ENCODE results near the gene CD70.

Gene CD70

DNA sequence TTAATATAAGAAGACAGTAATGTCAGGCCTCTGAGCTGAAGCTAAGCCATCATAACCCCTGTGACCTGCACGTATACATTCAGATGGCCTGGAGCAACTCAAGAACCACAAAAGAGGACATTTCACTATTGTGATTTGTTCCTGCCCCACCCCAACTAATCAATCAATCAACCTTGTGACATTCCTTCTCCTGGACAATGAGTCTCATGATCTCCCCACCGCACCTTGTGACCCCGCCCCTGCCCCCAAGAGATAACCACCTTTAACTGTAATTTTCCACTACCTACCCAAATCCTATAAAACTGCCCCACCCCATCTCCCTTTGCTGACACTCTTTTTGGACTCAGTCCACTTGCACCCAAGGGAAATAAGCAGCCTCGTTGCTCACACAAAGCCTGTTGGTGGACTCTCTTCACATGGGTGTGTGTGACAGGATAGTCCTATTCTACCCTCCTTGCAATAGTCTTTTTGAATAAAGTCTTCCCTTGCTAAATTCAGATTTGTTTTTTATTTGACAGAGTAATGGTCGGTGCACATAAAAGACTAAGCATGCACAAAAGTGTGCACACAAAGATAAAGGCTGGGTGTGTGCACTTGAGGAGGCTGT is 14.0 kb downstream of the CD70 start:
- no peak overlapping the region for H3K4me3 ChIP-seq (ENCODE audit: control insufficient read depth, low read depth, low read length)
- TF ChIP-seq, protein P1, sequence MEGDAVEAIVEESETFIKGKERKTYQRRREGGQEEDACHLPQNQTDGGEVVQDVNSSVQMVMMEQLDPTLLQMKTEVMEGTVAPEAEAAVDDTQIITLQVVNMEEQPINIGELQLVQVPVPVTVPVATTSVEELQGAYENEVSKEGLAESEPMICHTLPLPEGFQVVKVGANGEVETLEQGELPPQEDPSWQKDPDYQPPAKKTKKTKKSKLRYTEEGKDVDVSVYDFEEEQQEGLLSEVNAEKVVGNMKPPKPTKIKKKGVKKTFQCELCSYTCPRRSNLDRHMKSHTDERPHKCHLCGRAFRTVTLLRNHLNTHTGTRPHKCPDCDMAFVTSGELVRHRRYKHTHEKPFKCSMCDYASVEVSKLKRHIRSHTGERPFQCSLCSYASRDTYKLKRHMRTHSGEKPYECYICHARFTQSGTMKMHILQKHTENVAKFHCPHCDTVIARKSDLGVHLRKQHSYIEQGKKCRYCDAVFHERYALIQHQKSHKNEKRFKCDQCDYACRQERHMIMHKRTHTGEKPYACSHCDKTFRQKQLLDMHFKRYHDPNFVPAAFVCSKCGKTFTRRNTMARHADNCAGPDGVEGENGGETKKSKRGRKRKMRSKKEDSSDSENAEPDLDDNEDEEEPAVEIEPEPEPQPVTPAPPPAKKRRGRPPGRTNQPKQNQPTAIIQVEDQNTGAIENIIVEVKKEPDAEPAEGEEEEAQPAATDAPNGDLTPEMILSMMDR (conservative IDR thresholded peaks at IDR 0.05; ENCODE audit: control insufficient read depth, insufficient read depth, low read depth, low read length): no peak
- no peak for DNase-seq (ENCODE audit: low read depth)

DNA sequence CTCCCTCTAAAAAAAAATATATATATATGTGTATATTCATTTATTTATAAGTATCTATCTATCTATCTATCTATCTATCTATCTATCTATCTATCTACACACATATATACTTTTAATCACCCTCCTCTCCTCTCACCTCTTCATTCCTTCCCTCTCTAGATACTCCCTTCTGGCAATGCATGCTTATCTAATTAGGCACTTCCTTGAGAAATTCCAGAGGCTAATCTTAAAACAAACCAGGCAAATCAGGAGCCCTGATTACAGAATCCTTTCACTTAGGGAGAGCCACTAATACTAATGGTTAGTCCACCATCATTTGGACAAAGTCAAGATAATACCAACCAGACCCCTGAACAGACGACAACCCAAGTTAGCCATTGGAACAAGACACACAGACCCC is 17.6 kb downstream of the CD70 start:
- TF ChIP-seq, protein P1 (conservative IDR thresholded peaks at IDR 0.05; ENCODE audit: control insufficient read depth, insufficient read depth, low read depth, low read length): no peak
- no peak overlapping the region for H3K4me3 ChIP-seq (ENCODE audit: control insufficient read depth, low read depth, low read length)
- DNase-seq (ENCODE audit: low read depth): no peak

DNA sequence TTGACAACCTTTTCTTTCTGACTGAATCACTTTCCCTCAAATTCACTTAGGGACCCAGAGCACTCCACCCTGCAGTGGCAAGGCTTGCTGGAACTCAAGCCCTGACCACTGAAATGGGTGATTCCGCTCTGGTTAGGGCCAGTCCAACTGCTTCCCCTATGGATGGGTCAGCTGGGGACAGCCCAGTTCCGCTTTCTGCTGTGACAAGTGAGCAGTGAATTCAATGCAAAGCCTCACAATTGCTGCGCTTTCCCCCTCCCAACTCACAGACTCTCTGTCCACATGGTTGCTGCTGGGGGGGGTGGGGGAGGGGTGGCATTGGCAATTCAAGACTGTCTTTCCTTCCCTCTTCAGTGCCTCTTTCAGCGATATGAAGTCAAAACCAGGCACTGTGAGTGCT is 18.7 kb downstream of the CD70 start:
- TF ChIP-seq, protein P1 (conservative IDR thresholded peaks at IDR 0.05; ENCODE audit: control insufficient read depth, insufficient read depth, low read depth, low read length): no peak
- no peak overlapping the region for H3K4me3 ChIP-seq (ENCODE audit: control insufficient read depth, low read depth, low read length)
- DNase-seq (ENCODE audit: low read depth): no peak

DNA sequence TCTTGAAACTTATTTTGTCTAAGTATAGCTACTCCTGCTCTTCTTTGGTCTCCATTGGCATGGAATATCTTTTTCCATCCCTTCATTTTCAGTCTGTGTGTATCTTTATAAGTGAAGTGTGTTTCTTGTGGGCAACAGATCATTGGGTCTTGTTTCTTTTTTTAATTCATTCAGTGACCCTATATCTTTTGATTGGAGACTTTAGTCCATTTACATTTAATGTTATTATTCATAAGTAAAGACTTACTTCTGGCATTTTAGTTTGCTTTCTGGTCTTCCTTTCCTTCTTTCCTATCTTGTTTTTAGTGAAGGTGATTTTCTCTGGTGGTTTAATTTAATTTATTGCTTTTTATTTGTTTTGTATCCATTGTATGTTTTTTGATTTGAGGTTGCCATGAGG is 19.8 kb downstream of the CD70 start:
- no peak overlapping the region for H3K4me3 ChIP-seq (ENCODE audit: control insufficient read depth, low read depth, low read length)
- TF ChIP-seq, protein P1 (conservative IDR thresholded peaks at IDR 0.05; ENCODE audit: control insufficient read depth, insufficient read depth, low read depth, low read length): no peak
- no peak for DNase-seq (ENCODE audit: low read depth)

DNA sequence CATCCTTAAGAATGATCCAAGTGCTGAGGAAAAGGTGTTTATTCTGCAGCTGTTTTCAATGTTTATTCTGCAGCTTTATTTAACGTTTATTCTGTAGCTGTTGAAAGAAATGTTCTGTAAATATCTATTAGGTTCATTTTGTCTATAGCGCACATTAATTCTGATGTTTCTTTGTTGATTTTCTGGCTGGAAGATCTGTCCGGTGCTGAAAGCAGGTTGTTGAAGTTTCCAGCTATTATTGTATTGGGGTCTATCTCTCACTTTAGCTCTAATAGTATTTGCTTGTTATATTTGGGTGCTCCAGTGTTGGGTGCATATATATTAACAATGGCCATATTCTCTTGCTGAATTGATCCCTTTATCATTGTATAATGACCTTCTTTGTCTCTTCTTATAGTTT is 20.2 kb downstream of the CD70 start:
- TF ChIP-seq, protein P1 (conservative IDR thresholded peaks at IDR 0.05; ENCODE audit: control insufficient read depth, insufficient read depth, low read depth, low read length): no peak
- no peak overlapping the region for H3K4me3 ChIP-seq (ENCODE audit: control insufficient read depth, low read depth, low read length)
- DNase-seq (ENCODE audit: low read depth): no peak

DNA sequence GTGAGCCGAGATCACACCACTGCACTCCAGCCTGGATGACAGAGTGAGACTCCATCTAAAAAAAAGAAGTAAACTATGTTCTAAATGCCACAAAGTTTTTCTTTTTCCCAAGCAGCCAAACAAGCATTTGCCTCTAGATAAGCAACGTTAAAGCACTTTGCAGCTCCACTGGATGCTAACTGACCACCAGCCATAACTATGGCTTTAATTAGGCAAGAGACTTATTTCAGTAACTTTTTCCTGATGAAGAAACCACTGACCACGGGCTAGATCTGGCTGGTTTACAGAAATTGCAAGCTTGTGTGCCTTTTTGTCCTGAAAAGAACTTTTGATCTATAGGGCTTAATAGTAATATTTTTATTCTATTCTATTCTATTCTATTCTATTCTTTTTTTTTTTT is 22.1 kb downstream of the CD70 start:
- TF ChIP-seq, protein P1 (conservative IDR thresholded peaks at IDR 0.05; ENCODE audit: control insufficient read depth, insufficient read depth, low read depth, low read length): no peak
- DNase-seq (ENCODE audit: low read depth): no peak
- no peak overlapping the region for H3K4me3 ChIP-seq (ENCODE audit: control insufficient read depth, low read depth, low read length)
